Measurements from ENCODE around the gene SLC38A6.

Gene SLC38A6

GRCh38 chr14:60998617-60999016, 17.6 kb downstream of the SLC38A6 start:
- no peak for ATAC-seq (replicated peaks)

GRCh38 chr14:60999536-60999935, 18.5 kb downstream of the SLC38A6 start:
- Mint-ChIP-seq H3K4me1 (ENCODE audit: low read depth in 2 of 2) (no peaks in the 10 kb centered on the region), H3K36me3 (ENCODE audit: insufficient read depth) (no peaks in the 10 kb centered on the region), H3K27me3 (no peaks in the 10 kb centered on the region), H3K9me3 (no peaks in the 10 kb centered on the region), H3K4me3 (no peak overlapping the region), H3K27ac (no peak overlapping the region)
- DNase-seq (no peak), ATAC-seq (replicated peaks) (no peak)

More at GRCh38 chr14:60998617-60999016, 17.6 kb downstream of the SLC38A6 start:
- Mint-ChIP-seq H3K27me3 (no peaks in the 10 kb centered on the region), H3K9me3 (no peaks in the 10 kb centered on the region), H3K4me1 (ENCODE audit: low read depth in 2 of 2) (no peaks in the 10 kb centered on the region), H3K36me3 (ENCODE audit: insufficient read depth) (no peaks in the 10 kb centered on the region), H3K27ac (no peak overlapping the region), H3K4me3 (no peak overlapping the region)
- DNase-seq, result no peak

- Mint-ChIP-seq H3K27ac (no peak overlapping the region), H3K9me3 (peaks cover 0 to 2% of the 10 kb centered on the region in 2 donors), H3K4me3 (no peak overlapping the region), H3K36me3 (ENCODE audit: insufficient read depth) (no peaks in the 10 kb centered on the region), H3K4me1 (ENCODE audit: low read depth in 2 of 2) (no peaks in the 10 kb centered on the region), H3K27me3 (no peaks in the 10 kb centered on the region)
- ATAC-seq (replicated peaks) (no peak), DNase-seq (no peak)
Observed at GRCh38 chr14:61003571-61003970, 22.5 kb downstream of the SLC38A6 start.

DNA sequence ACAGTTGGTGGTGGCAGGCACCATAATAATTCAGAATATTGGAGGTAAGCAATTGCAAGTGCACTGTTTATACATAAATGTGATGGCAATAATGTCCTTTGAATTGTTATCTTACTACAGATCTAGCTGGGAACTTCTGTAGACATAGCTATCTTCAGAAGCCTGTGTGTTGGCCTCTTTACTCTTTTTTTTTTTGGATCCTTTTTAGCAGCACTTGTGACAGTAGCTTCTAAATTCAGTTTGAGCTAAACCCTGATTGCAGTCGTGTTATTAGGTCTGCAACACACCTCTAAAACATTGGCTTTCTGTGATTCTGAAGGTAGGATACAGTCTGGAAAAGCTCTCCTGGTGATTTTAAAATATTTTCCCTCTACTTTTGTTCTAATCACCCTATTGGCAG, 38.5 kb downstream of the SLC38A6 start:
- H3K36me3 Mint-ChIP-seq (ENCODE audit: insufficient read depth), result no peaks in the 10 kb centered on the region
- no peaks in the 10 kb centered on the region for H3K27me3 Mint-ChIP-seq
- H3K9me3 Mint-ChIP-seq, result no peaks in the 10 kb centered on the region
- DNase-seq (no peak), ATAC-seq (replicated peaks) (no peak)
- no peak overlapping the region for H3K27ac Mint-ChIP-seq
- no peak overlapping the region for H3K4me3 Mint-ChIP-seq
- H3K4me1 Mint-ChIP-seq (ENCODE audit: low read depth in 2 of 2), result no peaks in the 10 kb centered on the region

DNA sequence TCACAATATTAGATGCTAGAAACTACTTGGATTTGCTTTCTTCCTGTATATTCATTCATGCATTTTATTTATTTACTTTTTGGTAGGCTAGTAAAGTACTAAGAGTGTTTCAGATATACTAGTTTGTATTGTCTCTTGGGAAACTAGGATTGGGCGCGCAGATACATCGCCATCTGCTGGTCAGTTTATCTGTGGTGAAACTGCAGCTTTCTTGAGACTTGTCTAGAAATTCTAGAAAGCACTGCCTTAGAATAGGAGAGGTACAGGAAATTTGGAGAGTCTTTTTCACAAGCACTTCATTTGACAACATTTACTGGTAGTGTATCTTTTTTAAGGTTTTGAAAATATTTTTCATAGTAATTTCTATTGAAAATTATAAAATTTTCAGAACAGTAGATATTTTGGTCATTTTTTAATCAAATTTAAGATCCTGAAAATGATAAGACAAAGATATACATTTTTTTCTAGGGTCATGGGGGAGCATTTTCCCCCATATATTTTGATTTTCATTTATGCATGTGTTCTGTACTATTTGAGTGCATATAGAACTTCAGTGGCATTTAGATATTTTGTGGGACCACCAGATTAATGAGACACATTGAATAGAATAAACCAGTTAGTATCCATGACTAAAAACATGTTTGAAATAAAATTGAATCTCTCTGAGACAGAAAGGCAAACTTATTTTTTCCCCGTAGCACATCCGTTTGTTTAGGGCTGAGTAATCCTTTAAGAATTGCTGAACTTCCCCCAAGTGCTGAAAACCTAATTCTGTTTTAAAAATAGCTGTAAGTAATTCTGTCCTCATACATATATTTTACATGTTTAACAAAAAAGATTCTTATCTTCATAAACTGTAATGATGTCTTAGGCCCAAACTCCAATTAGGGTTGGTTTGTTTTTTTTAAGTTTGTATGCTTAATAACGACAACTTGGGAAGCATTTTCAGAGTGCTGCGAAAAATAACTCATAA, 44.5 kb downstream of the SLC38A6 start:
- no peaks in the 10 kb centered on the region for H3K4me1 Mint-ChIP-seq (ENCODE audit: low read depth in 2 of 2)
- peak; percentile 49 to 50 (median 49) for DNase-seq
- no peaks in the 10 kb centered on the region for H3K27me3 Mint-ChIP-seq
- H3K27ac Mint-ChIP-seq, result no peak overlapping the region
- peak; percentile 51 for ATAC-seq (replicated peaks)
- no peaks in the 10 kb centered on the region for H3K9me3 Mint-ChIP-seq
- no peak overlapping the region for H3K4me3 Mint-ChIP-seq
- H3K36me3 Mint-ChIP-seq (ENCODE audit: insufficient read depth), result no peaks in the 10 kb centered on the region

DNA sequence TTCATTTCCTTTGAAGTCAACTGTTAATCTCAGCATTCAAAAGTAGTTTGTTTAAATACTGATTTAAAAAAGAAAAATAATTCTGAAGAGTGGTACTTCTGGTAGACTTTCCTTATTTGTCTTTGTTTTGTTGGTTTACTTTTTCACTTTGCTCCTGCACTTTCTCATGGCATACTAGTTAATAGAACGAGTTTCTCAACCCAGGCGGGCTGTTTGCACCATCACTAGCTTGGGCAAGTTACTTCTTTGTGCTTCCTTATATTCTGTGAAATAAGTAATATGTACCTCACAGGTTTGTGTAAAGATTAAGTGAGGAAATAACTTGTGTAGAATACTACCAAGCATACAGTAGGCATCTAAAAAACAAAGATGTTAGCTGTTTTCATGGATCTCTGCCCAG, 45.5 kb downstream of the SLC38A6 start:
- Mint-ChIP-seq H3K27ac (no peak overlapping the region), H3K4me3 (no peak overlapping the region), H3K4me1 (ENCODE audit: low read depth in 2 of 2) (no peaks in the 10 kb centered on the region), H3K9me3 (no peaks in the 10 kb centered on the region), H3K27me3 (no peaks in the 10 kb centered on the region), H3K36me3 (ENCODE audit: insufficient read depth) (no peaks in the 10 kb centered on the region)
- ATAC-seq (replicated peaks), result no peak
- no peak for DNase-seq

- ATAC-seq (replicated peaks) (no peak), DNase-seq (no peak)
- Mint-ChIP-seq H3K9me3 (no peaks in the 10 kb centered on the region), H3K4me1 (ENCODE audit: low read depth in 2 of 2) (no peaks in the 10 kb centered on the region), H3K27me3 (no peaks in the 10 kb centered on the region), H3K4me3 (no peak overlapping the region), H3K27ac (no peak overlapping the region), H3K36me3 (ENCODE audit: insufficient read depth) (no peaks in the 10 kb centered on the region)
Observed at GRCh38 chr14:61031026-61031425, 50.0 kb downstream of the SLC38A6 start.

- H3K4me1 Mint-ChIP-seq (ENCODE audit: low read depth in 2 of 2), result no peaks in the 10 kb centered on the region
- H3K27ac Mint-ChIP-seq, result no peak overlapping the region
- H3K27me3 Mint-ChIP-seq, result no peaks in the 10 kb centered on the region
- no peak for DNase-seq
- no peak overlapping the region for H3K4me3 Mint-ChIP-seq
- ATAC-seq (replicated peaks), result no peak
- no peaks in the 10 kb centered on the region for H3K36me3 Mint-ChIP-seq (ENCODE audit: insufficient read depth)
- no peaks in the 10 kb centered on the region for H3K9me3 Mint-ChIP-seq
Observed at GRCh38 chr14:61033054-61033453, 52.0 kb downstream of the SLC38A6 start.

GRCh38 chr14:61033855-61034254, 52.8 kb downstream of the SLC38A6 start:
- no peak overlapping the region for H3K4me3 Mint-ChIP-seq
- H3K4me1 Mint-ChIP-seq (ENCODE audit: low read depth in 2 of 2), result no peaks in the 10 kb centered on the region
- ATAC-seq (replicated peaks) (no peak), DNase-seq (no peak)
- no peaks in the 10 kb centered on the region for H3K36me3 Mint-ChIP-seq (ENCODE audit: insufficient read depth)
- H3K27me3 Mint-ChIP-seq, result no peaks in the 10 kb centered on the region
- no peak overlapping the region for H3K27ac Mint-ChIP-seq
- H3K9me3 Mint-ChIP-seq, result no peaks in the 10 kb centered on the region

- Mint-ChIP-seq H3K36me3 (ENCODE audit: insufficient read depth) (no peaks in the 10 kb centered on the region), H3K4me1 (ENCODE audit: low read depth in 2 of 2) (no peaks in the 10 kb centered on the region), H3K27ac (no peak overlapping the region), H3K9me3 (no peaks in the 10 kb centered on the region), H3K27me3 (no peaks in the 10 kb centered on the region), H3K4me3 (no peak overlapping the region)
- no peak for ATAC-seq (replicated peaks)
- DNase-seq, result no peak
Observed at GRCh38 chr14:61034416-61035120, 53.5 kb downstream of the SLC38A6 start.

DNA sequence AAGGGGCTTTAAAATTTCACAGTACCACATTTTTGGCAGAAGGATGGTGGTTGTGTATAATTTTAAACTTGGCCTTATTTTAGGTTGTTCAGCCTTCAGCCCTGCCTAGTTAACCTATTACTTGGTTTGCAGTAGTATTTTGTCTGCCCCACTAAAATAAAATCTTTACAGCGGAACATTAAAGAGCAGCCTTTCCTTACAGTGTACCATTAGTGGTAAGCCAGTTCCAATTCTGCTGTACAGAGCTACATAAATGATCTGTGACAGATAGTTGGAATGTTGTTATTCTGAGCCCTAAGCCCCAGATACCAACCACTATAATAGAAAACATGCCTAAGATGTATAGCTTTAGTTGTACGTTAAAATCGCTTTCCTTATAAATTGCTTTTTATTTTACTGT, 56.2 kb downstream of the SLC38A6 start:
- no peaks in the 10 kb centered on the region for H3K4me1 Mint-ChIP-seq (ENCODE audit: low read depth in 2 of 2)
- H3K27ac Mint-ChIP-seq, result no peak overlapping the region
- no peaks in the 10 kb centered on the region for H3K9me3 Mint-ChIP-seq
- DNase-seq, result no peak
- H3K4me3 Mint-ChIP-seq, result no peak overlapping the region
- ATAC-seq (replicated peaks), result no peak
- no peaks in the 10 kb centered on the region for H3K36me3 Mint-ChIP-seq (ENCODE audit: insufficient read depth)
- H3K27me3 Mint-ChIP-seq, result no peaks in the 10 kb centered on the region

GRCh38 chr14:61041704-61042103, 60.7 kb downstream of the SLC38A6 start:
- peaks cover 3% of the 10 kb centered on the region for H3K36me3 Mint-ChIP-seq (ENCODE audit: insufficient read depth)
- no peaks in the 10 kb centered on the region for H3K27me3 Mint-ChIP-seq
- H3K27ac Mint-ChIP-seq, result no peak overlapping the region
- no peak for ATAC-seq (replicated peaks)
- no peaks in the 10 kb centered on the region for H3K4me1 Mint-ChIP-seq (ENCODE audit: low read depth in 2 of 2)
- H3K4me3 Mint-ChIP-seq, result no peak overlapping the region
- H3K9me3 Mint-ChIP-seq, result no peaks in the 10 kb centered on the region
- no peak for DNase-seq

DNA sequence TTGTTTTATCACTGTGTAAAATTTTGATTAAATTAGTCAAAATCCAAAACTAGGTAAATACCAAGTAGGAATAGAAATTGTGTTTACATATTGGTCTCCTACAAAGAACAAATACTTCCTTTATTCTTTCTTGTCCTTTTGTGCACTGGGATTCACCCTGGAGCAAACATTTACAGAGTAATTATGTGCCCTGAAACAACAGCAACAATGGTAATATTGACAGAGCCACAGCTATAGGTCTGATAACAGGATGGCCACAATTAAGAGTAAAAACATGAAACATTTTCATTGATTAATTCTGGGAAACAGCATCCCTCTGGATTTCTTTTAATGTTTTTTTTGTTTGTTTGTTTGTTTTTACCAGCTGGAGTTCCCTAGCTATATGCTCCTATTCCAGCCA, 61.2 kb downstream of the SLC38A6 start:
- Mint-ChIP-seq H3K27ac (no peak overlapping the region), H3K4me3 (no peak overlapping the region), H3K4me1 (ENCODE audit: low read depth in 2 of 2) (no peaks in the 10 kb centered on the region), H3K36me3 (ENCODE audit: insufficient read depth) (peaks cover 3% of the 10 kb centered on the region), H3K9me3 (no peaks in the 10 kb centered on the region), H3K27me3 (no peaks in the 10 kb centered on the region)
- DNase-seq (no peak), ATAC-seq (replicated peaks) (no peak)

DNA sequence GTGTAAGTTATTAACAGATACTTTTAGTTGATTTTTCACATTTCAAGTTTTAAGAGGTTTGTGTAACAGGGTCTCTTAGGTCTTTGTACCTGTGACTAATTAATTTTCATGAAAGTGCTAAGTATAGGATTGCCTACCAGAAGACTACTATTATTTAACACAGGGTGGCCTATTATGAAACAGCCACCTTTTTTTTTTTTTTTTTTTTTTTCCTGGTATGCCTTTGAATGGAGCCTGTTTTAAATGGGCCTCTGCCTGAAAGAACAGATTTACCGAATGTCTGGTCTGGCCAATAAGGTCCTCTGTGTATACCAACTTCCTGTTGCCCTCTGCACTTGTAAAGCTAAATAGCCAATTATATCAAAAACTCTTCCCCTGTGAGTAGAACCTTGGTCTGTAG, 62.5 kb downstream of the SLC38A6 start:
- Mint-ChIP-seq H3K27ac (no peak overlapping the region), H3K36me3 (ENCODE audit: insufficient read depth) (peaks cover 3% of the 10 kb centered on the region), H3K4me3 (no peak overlapping the region), H3K4me1 (ENCODE audit: low read depth in 2 of 2) (no peaks in the 10 kb centered on the region), H3K27me3 (no peaks in the 10 kb centered on the region), H3K9me3 (no peaks in the 10 kb centered on the region)
- DNase-seq (no peak), ATAC-seq (replicated peaks) (no peak)
